LHCN-M2 (cell line): ENCODE measurements around the gene GPR152. TPM values are rescaled to one million over a fixed set of nuclear protein-coding genes. Genes with fewer than 3 reads are reported as not detected.

Experiments used
- DNase-seq: peaks from one replicate; pipeline ENCODE4 v3.0.0-alpha.2; 2012; ENCODE audit warnings: low read depth
- total RNA-seq: library from RNA; depleted of rRNA; stranded (reverse); fragments of >200 nt; gene quantifications from 2 replicates; pipeline ENCODE4 v1.2.3, GENCODE V29; 2014

Gene GPR152
- total RNA-seq, 1 experiment from 2014 or later = not detected

DNA sequence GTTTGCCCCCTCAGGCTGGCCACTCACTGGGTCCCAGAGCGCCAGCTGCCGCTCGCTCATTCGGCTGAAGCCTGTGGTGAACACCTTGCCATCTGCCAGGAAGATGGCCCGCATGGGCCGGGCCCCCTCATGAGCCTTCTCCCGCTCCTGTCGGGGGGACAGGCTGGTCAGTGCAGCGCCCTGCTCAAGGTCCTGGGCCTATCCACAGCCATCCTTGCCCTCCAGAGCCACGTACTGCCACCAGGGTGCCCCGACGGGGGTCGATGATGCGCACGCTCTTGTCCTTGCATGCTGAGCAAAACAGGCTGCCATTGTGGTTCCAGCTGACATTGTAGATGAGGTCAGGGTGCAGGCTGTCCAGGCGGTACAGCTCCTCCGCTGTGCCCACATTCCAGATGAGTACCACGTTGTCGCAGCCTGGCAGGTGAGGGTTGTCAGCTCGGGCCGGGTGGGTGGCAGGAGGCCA lies 11.4 kb downstream of the GPR152 start:
- DNase-seq = no peak

DNA sequence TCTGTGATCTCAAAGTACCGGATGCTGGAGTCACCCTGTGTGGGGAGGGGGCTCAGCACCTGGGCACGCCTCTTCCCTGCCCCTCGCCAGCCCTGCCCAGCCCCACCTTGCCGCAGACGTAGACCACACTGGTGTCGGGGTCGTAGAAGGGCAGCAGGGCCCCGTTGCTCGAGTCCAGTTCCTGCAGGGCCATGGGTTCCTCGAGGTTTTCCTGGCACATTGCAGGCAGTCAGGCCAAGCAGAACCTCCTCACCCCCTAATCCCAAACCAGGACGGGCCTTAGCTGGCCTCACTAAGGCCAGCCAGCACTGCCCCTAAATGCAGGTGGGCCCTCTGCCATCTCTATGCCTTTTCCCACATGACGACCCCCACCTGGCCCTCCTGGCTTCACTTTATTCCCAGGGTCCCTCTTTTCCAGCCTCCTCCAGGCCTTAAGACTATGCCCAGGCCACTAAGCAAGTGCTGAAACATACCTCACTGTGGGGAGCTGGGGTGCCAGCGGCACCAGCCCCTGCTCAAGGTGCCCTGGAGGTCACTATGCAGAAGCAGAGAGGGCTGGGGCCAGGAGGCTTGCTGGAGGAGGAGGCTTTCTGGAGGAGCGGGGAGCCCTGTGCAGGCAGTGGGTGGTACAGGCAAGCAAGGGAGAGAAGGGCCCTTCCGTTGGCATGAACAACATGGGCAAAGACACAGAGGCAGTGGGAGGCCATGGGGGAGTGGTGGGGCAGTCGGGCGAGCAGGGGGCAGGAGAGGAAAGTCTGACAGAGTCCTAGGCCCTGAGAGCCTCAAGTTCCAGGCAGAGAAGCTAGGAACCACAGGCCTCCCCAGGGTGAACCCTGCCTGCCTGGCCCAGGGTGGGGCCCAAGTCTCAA lies 12.1 kb downstream of the GPR152 start:
- DNase-seq = no peak

DNA sequence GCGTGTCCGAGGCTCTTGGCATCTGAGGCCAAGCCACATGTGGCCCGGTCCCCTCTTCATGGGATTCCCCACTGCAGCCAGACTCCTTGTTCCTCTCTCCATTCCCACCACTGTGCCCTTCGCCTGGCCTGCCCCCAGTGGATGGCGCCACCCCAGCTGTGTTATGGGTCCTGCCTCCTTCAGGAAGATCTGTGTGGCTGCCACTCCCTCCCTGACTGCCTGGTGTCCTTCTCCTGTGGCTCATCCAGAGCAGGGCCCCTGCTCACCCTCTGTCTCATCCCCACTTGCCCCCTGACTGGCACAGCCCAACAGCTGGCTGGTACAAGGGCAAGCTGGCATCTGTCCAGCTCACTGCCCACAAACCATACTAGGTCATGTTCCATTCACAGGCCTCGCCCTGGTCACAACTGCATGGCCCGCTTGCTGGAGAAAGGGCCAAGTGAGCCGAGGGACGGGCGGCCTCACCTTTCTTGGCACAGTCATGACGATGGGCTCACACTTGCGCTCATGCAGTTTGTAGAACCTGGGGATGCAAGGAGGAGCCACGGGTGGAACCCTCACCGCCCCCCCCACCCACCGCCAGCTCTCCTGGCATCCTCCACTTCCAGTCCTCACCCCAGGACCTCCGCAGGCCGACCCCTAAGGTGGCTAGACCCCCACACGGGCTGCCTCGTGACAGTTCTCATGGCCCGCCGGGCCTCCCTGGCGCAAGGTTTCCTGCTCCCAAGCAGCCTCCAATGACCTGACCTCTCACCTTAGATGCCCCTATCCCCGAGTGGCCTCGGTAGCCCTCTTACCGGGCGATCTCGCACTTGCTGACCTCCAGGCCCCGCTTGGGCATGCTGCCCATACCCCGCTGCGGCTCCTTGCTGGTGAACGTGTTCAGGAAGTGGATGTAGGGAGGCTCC lies 13.0 kb downstream of the GPR152 start:
- DNase-seq = peak; percentile 93

DNA sequence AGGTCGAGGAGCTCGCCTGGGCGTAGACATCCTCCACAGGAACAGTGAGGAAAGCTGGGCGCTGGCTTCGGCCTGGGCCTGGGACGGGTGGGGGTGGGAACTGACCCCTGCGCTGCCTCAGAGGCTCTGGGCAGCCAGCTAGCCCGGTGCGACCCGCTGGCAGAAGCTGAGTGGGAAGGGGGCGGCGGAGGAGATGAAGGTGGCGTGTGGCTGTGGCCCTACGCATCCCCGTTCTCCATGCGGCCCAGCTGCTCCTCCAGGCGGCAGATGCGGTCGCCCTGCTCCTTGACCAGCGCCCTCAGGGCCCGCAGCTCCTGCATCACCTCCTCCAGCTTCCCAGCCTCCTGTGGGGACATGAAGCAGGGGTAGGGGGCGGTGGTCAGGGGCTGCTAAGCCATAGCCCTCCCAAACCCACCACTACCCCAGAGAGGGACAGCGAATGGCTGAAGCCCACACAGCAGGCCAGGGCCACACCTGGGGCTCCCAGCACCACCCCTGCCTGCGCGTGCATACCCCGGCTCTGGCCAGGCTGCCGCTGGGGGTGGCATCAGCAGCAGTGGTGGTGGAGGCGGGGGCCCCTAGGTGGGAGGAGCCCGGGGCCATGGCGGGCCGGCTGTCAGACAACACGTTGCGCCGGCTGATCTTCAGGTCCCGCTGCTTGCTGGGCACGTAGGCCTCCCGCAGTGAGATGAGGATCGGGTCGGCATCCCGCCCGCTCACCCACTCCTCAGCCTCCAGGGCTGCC lies 14.2 kb downstream of the GPR152 start:
- DNase-seq = no peak

DNA sequence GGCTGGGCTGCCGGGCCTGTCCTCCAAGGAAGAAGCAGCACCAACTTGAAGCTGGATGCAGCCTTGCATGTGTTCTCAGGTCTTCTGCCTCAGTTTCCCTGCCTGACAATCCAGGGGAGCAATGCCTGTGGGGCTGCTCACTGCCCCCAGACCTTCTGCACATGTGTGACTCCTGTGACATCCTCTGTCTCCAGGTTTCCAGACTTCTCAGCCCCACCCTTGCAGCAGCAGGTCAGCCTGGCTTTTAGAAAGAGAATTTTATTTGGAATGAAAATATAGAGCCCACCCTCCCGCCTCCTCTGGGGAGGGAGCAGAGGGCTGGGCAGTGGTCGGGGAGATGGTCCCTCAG lies 14.7 kb downstream of the GPR152 start:
- DNase-seq = no peak

DNA sequence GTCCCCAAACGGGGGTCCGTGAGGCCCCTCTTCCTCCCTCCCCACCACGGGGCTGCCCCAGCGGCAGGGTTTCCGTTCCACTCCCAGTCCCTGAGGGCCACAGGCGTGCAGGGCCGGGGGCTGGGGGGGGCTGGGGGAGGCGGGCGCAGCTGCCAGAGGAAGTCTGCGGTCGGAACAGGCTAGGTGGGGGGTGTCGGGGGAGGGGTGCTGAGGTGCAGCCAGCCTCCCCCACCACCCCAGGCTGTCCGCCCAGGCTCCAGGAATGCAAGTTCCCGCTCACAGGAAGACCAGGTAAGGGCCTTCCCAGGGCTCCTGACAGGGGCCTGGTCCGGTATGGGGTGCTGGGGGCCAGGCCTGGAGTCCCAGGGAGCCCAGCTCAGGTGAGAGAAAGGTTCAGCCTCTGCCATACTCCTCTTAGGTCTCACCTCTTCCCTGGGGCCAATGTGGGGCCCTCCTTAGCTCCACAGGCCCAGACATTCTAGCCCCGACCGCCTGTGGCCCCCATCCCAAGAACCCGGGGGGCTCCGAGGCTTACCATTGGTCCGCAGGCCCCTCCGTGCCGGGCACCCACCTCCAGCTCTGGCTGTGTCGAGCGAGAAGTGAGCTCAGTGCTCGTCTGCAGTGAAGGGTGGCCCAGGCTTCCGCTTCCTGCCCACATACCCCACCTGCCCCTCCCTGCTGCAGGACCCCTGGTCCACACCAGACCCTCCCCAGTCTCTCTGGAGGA lies 15.3 kb downstream of the GPR152 start, which contains the start of gene PTPRCAP:
PTPRCAP (minus strand) TSS at position 601 of the 727 bp plus-strand sequence; CDS start at position 538, 63 bp downstream.
- no peak for DNase-seq

DNA sequence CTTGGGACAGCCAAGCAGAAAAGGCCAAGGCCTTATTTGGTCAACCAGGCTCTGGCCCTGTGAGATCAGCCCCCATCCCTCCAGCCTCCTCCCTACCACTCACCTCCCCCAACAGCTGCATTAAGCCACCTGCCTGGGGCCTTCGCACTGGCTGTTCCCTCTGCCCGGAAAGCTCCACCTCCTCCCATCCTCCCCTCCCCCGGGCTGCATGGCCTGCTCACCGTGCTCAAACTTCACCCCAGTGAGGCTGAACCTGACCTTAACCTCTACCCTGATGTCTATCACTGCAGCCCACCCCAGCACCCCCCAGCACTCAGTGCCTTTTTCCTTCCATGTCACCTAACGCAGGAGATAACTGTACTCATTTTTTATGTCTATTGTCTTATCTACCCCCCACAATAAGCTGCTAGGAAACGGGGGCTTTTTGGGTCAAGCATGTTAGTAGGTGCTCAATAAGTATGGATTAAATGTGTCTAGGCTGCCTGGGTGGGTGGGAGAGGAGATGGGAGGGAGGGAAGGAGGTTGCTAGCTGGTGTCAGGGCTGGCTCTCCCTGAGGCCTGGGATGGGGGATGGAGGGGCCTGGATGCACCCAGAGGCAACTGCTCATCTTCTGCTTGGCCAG lies 16.0 kb downstream of the GPR152 start:
- DNase-seq = peak; percentile 83

DNA sequence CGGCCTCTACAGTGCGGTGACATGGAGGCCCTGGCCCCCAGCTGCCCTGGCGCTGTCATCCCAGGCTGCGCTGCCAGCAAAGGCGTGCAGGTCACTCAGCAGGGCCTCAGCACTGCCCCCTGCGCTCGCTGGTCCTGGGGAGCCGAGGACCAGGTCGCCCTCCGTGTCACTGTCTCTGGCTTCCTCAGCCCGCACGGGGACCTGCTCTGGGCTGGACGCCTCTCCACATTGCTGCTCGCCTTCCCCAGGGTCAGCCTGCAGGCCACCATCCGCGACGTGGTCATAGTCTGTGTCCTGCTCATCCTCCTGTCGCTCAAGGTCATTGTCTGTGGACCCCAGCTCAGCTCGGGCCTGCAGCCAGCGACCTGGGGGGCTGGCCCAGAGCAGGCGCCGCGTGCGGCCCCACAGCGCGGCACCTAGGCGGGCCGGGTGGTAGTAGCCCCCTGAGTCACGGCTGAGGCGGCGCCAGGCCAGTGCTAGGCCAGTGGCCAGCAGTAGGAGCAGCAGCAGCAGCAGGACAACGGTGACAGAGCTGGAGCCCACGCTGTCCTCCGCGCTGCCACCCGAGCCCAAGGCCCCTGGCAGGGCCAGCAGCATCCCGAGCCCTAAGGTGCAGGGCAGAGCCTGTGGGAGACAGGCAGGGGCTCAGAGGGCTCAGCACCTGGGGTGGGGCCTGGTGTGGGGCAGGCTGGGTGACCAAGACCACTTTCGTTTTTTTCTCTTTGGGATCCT lies 16.6 kb downstream of the GPR152 start:
- no peak for DNase-seq

DNA sequence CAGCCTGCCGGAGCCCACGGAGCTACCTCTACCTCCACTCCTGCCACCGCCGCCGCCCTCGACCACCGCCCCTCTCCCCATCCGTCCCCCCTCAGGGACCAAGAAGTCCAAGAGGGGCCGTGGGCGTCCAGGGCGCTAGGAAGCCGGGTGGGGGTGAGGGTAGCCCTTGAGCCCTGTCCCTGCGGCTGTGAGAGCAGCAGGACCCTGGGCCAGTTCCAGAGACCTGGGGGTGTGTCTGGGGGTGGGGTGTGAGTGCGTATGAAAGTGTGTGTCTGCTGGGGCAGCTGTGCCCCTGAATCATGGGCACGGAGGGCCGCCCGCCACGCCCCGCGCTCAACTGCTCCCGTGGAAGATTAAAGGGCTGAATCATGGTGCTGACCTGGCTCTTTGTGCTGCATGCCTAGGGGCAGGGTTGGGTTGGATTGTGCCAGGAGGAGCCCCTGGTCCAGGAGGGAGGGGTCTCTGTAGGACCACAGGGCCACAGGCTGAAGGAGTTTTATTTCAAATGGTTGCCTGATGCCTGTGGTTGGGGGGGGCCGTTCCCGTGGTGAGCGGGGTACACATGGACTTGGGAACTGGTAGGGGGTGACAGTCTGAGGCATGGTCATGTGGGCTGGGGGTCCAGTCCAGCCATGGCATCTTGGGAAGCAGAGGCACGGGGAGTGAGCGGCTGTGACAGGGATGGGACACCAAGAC lies 17.4 kb downstream of the GPR152 start:
- DNase-seq = peak; percentile 43

DNA sequence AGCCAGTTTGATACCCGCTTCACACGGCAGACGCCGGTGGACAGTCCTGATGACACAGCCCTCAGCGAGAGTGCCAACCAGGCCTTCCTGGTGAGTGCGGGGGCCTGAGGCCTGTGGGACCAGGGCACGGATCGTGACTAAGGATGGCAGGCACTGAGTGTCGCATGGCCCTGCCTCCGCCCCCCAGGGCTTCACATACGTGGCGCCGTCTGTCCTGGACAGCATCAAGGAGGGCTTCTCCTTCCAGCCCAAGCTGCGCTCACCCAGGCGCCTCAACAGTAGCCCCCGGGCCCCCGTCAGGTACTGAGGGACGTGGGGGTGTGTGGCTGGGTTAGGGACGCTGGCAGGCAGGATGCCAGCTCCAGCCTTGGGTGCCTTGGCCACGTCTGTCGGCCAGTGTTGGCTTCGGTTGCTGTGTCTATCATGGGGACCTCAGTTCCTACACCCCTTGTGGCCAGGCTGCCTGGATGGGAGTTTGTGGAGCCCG lies 18.1 kb downstream of the GPR152 start:
- no peak for DNase-seq

DNA sequence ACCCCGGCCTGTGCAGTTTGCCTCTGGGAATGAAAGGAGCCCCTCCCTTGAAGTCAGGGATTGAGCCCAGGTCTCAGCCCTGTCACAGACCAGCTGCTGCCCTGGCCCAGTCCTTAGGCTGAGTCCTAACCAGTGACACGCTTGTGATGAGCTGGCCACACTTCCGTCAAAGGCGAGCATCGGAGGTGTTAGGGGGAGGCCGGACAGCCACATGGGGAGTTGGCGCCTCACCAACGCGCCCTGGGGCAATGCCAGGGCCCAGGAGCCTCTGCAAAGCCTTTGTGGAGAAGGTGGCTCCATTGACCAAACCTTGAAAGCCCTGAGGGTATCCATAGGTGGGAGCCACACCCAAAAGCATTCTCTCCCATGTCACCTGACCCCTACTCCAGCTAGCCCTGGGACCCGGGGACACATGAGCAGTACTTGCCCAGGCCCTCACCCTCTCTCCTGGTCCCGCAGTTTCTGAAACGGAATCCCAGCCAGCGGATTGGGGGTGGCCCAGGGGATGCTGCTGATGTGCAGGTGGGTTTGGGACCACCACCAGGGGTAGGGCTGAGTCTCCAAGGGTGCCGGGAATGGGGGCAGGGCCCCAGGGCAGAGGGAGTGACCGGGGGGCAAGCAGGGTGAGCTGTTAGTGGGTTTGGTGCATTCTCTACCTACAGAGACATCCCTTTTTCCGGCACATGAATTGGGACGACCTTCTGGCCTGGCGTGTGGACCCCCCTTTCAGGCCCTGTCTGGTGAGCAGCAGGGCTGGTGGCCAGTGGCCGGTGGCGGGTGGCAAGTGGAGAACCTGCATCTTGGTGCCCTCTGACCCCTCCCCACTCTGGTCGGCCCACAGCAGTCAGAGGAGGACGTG lies 18.8 kb downstream of the GPR152 start:
- no peak for DNase-seq

DNA sequence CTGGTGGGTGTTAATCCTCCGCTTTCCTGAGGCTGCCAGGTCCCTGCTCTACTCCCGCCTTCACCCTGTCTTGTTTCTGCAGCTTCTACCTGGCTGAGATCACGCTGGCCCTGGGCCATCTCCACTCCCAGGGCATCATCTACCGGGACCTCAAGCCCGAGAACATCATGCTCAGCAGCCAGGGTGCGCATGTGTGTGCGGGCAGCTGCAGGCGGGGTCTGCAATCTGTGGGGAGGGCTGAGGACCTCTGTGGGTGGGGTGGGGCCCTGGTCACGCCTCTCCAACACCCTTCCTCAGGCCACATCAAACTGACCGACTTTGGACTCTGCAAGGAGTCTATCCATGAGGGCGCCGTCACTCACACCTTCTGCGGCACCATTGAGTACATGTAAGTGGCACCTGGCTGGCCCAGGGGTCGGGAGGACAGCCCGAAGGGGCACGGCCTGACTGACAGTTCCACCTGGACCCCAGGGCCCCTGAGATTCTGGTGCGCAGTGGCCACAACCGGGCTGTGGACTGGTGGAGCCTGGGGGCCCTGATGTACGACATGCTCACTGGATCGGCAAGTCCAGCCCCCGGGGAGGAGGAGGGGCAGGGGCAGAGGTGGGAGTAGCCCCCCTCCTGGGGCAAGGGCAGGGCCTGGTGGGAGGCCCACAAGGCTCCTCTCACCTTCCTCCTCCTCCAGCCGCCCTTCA lies 19.7 kb downstream of the GPR152 start:
- no peak for DNase-seq

DNA sequence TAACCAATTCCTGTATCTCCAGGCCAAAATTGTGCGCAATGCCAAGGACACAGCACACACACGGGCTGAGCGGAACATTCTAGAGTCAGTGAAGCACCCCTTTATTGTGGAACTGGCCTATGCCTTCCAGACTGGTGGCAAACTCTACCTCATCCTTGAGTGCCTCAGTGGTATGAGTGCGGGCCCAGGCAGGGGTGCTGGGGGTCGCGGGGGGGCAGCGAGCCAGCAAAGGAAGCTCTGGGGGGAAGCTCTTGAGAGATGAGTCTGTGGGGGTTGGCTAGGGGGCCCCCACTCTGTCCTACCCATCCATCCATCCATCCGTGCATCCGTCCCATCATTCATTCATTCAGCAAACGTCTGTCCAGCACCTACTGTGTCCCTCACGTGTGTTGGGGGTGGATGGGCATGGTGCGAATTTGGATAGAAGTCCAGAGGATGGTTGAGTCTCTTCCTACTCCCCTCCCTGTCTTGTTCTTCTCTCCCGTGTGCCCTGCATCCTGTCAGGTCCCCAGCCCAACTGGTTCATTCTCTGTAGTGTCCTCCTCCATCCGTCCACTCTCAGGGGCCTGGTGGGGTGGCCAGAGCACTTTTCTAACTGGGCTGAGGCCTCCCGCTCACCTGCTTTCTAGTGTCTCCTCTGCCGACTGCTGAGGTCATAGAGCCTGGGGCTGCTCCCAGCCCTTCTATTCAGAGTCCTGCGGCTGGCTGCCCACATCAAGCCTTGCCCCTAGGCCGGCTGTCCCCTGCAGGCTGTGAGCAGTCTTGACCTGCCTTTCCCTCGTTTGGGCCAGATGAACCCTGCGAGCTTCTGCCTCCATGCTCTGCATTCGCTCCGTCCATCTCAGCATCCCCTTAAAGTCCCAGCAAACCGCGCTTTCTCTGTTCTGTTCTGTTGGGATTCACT lies 20.9 kb downstream of the GPR152 start:
- no peak for DNase-seq

DNA sequence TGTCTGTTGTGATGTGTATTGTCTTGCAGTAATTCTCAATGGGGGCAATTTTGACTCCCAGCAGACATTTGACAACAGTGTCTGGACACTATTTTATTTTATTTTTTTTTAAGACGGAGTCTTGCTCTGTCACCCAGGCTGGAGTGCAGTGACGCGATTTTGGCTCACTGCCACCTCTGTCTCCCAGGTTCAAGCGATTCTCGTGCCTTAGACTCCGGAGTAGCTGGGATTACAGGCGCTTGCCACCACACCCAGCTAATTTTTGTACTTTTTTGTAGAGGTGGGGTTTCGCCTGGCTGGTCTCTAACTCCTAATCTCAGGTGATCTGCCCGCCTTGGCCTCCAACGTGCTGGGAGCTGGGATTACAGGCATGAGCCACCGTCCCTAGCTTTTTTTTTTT lies 22.8 kb downstream of the GPR152 start:
- DNase-seq = no peak

DNA sequence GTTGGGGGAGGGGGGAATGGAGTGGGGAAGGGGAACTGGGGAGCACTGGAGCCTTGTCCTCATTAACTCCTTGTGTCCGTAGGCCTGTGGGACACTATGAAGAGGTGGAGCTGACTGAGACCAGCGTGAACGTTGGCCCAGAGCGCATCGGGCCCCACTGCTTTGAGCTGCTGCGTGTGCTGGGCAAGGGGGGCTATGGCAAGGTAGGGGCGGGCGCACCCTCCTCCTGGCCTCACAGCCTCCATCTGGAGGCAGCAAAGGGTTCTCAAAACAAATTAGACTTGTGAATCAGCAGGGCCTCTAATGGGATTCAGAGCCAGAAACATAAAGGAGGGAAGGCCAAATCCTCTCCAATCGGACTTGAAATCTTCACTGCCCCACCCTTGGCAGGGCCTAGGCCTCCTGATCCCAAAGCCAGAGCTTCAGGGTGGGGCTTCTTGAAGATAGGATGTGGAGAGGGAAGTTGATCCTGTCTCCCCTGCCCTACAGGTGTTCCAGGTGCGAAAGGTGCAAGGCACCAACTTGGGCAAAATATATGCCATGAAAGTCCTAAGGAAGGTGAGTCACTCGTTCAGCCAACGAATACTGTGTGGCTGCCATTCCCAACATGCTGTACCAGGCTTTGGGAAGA lies 23.4 kb downstream of the GPR152 start:
- DNase-seq = no peak
